Omental fat pad (tissue), 4 donors: ENCODE results near the gene MST1R. TPM values are rescaled to one million over a fixed set of nuclear protein-coding genes. Genes with fewer than 3 reads are reported as not detected.
"Not testable (repeated sequence)": the region's sequence is repeated elsewhere in the genome, so short reads cannot be mapped to it uniquely, and the experiment has no call there.

ENCODE experiments used
- ATAC-seq: fragments of 150-250 bp; one replicate; pipeline ENCODE4 v1.9.1; 2016; ENCODE audit warnings: mild to moderate bottlenecking, moderate library complexity; ENCODE audit not compliant: low FRiP score
- DNase-seq: peaks from one replicate; pipeline ENCODE4 v3.0.0-alpha.2; 2019; ENCODE audit warnings: low spot score
- CTCF ChIP-seq, 3 donors: fragments of 450-650 bp; IDR thresholded peaks; one replicate each; pipeline ENCODE4 v1.5.1; 2016 to 2017; ENCODE audit warnings: antibody characterized with exemption in 3 of 3, mild to moderate bottlenecking in 3 of 3, moderate library complexity in 2 of 3
- total RNA-seq, 4 donors: library from RNA; depleted of rRNA; stranded (reverse); fragments of >200 nt; gene quantifications; one replicate each; pipeline ENCODE4 v1.1.0, GENCODE V29; 2016

The MST1R gene
- 10 to 100 TPM in 1 of 4 donors, 1 to 10 TPM in 2, under 1 TPM in 1; 0.95 to 12.6 (median 5.6) TPM for total RNA-seq

DNA sequence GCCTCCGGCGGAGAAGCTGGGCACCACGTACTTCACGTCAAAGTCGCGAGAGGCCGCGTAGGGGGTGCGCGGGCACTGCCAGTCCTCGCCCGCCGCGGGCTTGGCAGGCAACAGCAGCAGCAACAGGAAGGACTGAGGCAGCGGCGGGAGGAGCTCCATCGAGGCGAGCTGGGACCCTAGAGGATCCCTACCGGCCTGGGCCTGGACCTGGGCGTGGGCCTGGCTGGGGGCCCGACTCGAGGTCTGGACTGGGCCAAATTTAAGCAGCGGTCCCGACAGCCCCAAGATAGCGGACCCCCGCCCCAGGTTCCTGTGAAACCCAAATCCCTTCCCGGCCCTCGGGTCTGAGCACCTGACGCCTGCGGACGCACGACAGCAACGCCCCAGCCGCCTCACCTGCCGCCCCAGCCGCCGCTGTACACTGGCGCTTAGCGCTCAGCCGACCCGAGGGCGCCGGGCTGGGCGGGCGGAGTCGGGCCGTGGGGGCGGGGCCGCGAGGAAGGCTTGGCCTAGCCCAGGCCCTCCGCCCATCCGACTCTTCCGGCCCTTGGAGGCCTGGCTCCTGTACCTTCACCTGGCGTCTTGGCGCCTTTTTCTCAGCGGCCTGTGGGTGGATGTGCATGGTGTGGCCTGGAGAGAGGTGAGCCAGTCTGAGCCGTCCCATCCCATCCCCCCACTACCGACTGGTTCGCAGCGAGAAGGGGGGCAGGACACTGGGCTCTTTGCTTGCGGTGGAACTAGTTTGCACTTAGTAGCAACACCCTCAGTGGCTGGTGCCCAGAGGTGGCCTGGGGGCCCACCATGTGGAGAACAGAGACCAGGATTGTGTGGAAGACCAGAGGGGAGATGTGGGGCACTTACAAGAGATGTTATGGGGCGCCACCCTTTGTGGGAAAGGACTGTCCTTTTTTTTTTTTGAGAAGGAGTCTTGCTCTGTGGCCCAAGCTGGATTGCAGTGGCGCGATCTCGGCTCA lies at the start of gene MST1R:
Gene MST1R, minus strand, starts transcription at position 423 of the 974 bp plus-strand sequence. Its CDS starts 264 bp downstream, at position 159.
- TF ChIP-seq CTCF (IDR thresholded peaks at IDR 0.05): no peak
- ATAC-seq (peak; percentile 72), DNase-seq (peak; percentile 33)

- no peak for TF ChIP-seq CTCF (IDR thresholded peaks at IDR 0.05)
- DNase-seq (no peak), ATAC-seq (no peak)
Observed at GRCh38 chr3:49952924-49953323, 49.3 kb upstream of the MST1R start.

GRCh38 chr3:49942651-49943050 lies 39.0 kb upstream of the MST1R start:
- ATAC-seq (no peak), DNase-seq (no peak)
- TF ChIP-seq CTCF (IDR thresholded peaks at IDR 0.05): no peak

- DNase-seq (no peak), ATAC-seq (no peak)
- TF ChIP-seq CTCF (IDR thresholded peaks at IDR 0.05): no peak
Observed at GRCh38 chr3:49940667-49941249, 37.1 kb upstream of the MST1R start.

- DNase-seq: peak; percentile 82
- TF ChIP-seq CTCF (IDR thresholded peaks at IDR 0.05): no peak
- peak; percentile 100 for ATAC-seq
Observed at GRCh38 chr3:49939858-49940666, 36.4 kb upstream of the MST1R start, which contains the start of gene RBM6. Gene RBM6 (plus strand): TSS chr3:49940150. CDS start chr3:49962642, 22,492 bp downstream.

- TF ChIP-seq CTCF (IDR thresholded peaks at IDR 0.05): no peak
- ATAC-seq (no peak), DNase-seq (no peak)
Observed at GRCh38 chr3:49937090-49937489, 33.4 kb upstream of the MST1R start.

DNA sequence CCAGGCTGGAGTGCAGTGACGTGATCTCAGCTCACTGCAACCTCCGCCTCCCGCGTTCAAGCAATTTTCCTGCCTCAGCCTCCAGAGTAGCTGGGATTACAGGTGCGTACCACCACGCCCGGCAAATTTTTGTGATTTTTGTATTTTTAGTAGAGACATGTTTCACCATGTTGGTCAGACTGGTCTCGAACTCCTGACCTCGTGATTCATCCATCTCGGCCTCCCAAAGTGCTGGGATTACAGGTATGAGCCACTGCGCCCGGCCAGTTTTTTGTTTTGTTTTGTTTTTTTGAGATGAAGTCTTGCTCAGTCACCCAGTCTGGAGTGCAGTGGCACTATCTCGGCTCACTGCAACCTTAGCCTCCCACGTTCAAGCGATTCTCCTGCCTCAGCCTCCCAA lies 28.6 kb upstream of the MST1R start:
- ATAC-seq, DNase-seq: not testable (repeated sequence)
